ENCODE results near the gene GYPB.
"Not testable (repeated sequence)": the region's sequence is repeated elsewhere in the genome, so short reads cannot be mapped to it uniquely, and the experiment has no call there.

Gene GYPB

DNA sequence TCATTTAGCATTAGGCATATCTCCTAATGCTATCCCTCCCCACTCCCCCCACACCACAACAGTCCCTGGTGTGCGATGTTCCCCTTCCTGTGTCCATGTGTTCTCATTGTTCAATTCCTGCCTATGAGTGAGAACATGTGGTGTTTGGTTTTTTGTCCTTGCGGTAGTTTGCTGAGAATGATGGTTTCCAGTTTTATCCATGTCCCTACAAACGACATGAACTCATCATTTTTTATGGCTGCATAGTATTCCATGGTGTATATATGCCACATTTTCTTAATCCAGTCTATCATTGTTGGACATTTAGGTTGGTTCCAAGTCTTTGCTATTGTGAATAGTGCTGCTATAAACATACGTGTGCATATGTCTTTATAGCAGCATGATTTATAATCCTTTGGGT lies 7.5 kb upstream of the GYPB start:
- H3K4me3 ChIP-seq (ENCODE audit: low read length); H3K36me3 ChIP-seq (ENCODE audit: control insufficient read depth, insufficient read depth, low read length); H3K27ac ChIP-seq (ENCODE audit: low read depth, low read length); H3K4me1 ChIP-seq (ENCODE audit: control insufficient read depth, insufficient read depth, low read length); H3K27me3 ChIP-seq (ENCODE audit: control insufficient read depth, insufficient read depth, low read length); H3K9ac ChIP-seq (ENCODE audit: low read length): not testable (repeated sequence)

DNA sequence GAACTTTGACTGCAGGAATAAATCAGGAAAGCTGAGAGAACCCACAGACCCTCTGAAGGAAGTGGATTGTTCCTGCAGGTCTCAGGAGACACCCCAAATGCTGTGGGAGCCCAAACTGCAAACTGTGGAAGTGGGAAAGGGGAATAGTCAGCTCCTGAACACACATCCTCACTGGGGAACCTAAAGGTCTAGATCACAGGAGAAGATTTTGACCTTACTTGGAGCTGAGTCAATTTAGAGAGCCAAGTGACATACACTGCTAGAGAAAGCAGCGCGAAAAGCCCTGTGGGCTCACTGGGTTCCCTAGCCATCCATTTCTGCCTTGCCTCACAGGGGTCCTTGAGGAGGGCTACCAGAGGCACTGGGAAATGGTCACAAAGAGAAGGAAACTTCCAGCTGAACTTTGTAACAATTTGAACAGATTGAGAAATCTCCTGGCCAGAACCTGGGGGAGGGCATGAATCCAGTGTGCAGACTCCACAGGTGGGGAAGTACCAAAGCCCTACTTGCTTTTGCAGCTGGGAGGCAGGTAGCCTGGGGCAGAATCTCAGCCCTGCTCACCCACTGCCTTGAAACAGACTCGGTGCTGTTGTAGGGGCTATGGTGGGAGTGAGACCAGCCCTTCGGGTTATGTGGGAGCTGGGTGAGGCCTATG lies 5.3 kb upstream of the GYPB start:
- not testable (repeated sequence) for H3K27ac ChIP-seq (ENCODE audit: low read depth, low read length); H3K36me3 ChIP-seq (ENCODE audit: control insufficient read depth, insufficient read depth, low read length); H3K9ac ChIP-seq (ENCODE audit: low read length); H3K4me3 ChIP-seq (ENCODE audit: low read length); H3K27me3 ChIP-seq (ENCODE audit: control insufficient read depth, insufficient read depth, low read length); H3K4me1 ChIP-seq (ENCODE audit: control insufficient read depth, insufficient read depth, low read length)

DNA sequence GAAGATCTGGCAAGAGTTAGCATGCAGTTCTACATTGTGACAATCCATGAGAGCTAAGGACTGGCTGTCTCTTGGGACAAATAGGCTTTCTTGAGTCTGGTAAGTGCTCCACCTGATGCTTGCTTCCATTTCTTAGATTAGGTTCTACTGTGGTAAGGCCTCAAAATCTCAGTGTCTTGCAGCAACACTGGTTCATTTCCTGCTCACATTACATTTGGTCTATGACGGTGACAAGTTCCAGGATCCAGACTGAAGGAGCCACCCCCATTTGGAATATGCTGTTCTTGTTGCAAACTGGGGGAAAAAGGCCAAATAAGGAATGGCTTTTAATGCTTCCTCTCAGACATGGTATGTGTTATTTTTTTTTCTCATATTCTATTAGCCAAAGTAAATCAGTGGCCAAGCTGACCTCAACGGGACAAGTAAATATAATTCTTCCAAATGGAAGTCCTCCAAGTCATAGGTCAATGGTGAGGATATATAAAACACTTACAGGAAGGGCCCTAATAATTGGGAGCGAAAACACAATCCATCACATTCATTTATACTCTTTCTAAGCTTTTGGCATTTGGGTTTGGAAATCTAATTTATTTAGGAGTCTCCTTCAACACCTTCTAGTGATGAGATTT lies 3.7 kb upstream of the GYPB start:
- not testable (repeated sequence) for H3K4me1 ChIP-seq (ENCODE audit: control insufficient read depth, insufficient read depth, low read length); H3K4me3 ChIP-seq (ENCODE audit: low read length); H3K36me3 ChIP-seq (ENCODE audit: control insufficient read depth, insufficient read depth, low read length); H3K27ac ChIP-seq (ENCODE audit: low read depth, low read length); H3K27me3 ChIP-seq (ENCODE audit: control insufficient read depth, insufficient read depth, low read length); H3K9ac ChIP-seq (ENCODE audit: low read length)

DNA sequence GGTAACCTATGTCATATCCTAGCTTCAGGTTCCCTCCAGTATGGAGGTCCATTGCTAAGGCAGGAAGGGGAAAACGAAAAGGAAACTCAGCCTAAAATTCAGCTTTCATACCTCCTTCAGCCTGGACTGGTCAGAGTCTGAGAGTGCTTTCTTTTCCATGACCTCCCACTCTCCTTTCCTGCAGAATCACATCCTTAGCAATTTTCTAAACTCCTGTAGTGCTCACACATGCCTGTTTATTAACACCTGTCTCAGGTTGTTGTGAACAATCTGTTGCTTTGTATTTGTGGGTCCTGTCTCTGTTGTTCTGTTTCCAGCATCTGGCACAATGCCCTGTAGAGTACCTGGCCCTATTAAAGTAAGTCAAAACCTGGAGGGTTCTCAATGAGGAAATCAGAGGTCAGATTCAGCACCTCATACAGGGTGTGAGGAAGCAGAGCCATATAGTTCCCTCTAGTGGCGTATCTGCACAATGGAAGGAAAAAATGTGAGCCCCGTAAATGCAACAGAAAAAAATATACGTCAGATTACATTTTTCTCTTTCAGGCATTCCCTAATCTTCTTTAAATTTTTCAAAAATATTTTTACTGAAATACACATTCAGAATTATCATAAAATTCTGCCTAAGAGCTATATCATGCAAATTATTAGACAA lies 2.3 kb upstream of the GYPB start:
- not testable (repeated sequence) for H3K4me1 ChIP-seq (ENCODE audit: control insufficient read depth, insufficient read depth, low read length); H3K27ac ChIP-seq (ENCODE audit: low read depth, low read length); H3K36me3 ChIP-seq (ENCODE audit: control insufficient read depth, insufficient read depth, low read length); H3K27me3 ChIP-seq (ENCODE audit: control insufficient read depth, insufficient read depth, low read length); H3K4me3 ChIP-seq (ENCODE audit: low read length); H3K9ac ChIP-seq (ENCODE audit: low read length)

DNA sequence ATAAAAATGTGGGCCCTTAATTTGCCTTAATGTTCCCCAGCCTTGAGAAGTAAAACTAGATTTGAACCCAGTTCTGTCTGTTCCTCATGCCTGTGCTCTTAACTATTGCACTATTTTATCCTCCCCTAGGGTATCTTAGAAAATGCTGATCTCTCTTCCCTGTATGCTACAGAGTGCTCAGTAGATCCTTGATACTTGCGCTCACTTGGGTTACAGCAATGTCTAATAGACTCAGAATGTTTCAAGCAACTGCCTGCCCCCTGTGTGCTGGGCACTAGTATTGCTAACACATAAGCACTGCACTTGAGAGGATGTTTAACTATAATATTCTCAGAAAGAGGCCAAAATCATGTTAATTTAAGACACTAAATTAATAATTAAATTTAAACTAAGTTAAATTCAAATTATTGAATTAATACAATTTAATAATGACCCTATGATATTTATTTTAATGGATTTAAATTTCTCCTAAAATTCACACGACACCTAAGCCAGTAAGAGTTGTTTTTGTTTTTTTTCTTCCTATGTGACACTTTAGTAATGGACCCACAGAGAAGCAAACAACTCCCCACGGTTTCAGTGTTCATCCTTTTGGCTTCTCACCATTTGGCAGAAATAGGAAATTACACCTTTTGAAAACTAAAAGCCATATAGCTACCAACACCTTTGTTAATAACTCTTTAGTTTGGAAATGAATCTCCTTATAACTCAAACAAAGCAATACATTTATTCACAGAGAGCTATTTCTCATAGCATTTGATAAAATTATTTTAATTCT lies 768 bp downstream of the GYPB start:
- not testable (repeated sequence) for H3K4me3 ChIP-seq (ENCODE audit: low read length); H3K27ac ChIP-seq (ENCODE audit: low read depth, low read length); H3K36me3 ChIP-seq (ENCODE audit: control insufficient read depth, insufficient read depth, low read length); H3K27me3 ChIP-seq (ENCODE audit: control insufficient read depth, insufficient read depth, low read length); H3K4me1 ChIP-seq (ENCODE audit: control insufficient read depth, insufficient read depth, low read length); H3K9ac ChIP-seq (ENCODE audit: low read length)

DNA sequence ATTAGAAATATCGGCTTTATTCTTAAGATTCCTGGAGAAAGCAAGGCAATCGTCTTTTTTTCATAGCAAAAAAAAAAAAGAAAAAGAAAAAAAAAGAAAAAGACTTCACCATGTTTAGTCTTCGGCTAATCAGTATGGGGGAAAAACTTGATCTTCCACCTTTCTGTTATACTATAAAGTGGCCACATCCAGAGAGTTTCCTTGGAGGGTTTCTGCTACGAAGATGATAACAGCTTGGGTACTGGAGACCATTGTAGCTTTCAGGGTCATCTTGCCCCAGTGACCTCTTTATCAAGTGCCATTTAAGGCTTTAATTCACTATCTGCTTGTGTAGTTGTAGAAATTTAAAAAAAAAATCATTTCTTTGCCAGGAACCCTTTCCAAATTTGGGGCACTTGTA lies 1.9 kb downstream of the GYPB start:
- H3K9ac ChIP-seq (ENCODE audit: low read length); H3K27ac ChIP-seq (ENCODE audit: low read depth, low read length); H3K27me3 ChIP-seq (ENCODE audit: control insufficient read depth, insufficient read depth, low read length); H3K4me3 ChIP-seq (ENCODE audit: low read length); H3K4me1 ChIP-seq (ENCODE audit: control insufficient read depth, insufficient read depth, low read length); H3K36me3 ChIP-seq (ENCODE audit: control insufficient read depth, insufficient read depth, low read length): not testable (repeated sequence)

DNA sequence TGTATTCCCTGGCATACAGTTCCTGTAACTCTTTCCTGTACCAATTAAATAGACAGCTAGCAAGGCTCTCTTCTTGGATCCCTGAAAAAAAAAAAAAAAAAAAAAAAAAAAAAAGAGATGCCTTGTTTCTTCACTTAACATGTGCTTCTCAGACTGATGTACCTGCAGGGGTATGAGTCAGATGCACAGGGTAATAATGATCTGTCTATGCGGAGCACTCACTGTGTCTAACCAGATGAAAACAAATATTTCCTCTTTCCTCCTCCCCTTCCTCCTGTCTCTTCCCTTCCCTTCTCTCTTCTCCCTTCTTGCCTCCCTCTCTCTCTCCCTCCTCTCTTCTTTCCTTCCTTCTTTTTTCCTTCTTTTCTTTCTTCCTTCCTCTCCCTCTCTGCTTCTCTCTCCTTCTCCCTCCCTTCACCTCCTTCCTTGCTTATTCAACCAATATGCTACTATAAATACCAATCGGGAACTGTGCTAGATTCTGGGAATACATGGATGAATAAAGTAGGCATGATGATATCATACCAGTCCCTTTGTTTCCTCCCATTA lies 3.0 kb downstream of the GYPB start:
- not testable (repeated sequence) for H3K4me3 ChIP-seq (ENCODE audit: low read length); H3K9ac ChIP-seq (ENCODE audit: low read length); H3K27ac ChIP-seq (ENCODE audit: low read depth, low read length); H3K27me3 ChIP-seq (ENCODE audit: control insufficient read depth, insufficient read depth, low read length); H3K4me1 ChIP-seq (ENCODE audit: control insufficient read depth, insufficient read depth, low read length); H3K36me3 ChIP-seq (ENCODE audit: control insufficient read depth, insufficient read depth, low read length)

DNA sequence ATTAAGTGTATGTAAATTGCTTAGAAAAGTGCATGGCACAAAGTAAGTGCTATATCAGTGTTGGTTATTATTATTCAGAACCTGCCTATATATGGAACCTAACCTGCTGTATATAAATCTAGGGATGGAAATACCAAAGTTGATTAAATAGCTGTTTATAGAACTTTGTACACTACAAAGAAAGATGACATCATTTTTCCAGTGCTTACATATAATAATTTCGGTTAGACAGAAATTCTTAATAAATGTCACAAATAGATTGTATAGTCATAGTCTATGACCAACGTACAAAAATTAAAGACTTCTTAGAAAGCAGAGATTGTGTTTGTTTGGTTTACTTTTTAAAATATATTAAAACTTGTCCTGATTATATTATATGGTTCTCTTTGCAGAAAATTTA lies 4.4 kb downstream of the GYPB start:
- no peaks in the 10 kb centered on the region for H3K27me3 ChIP-seq (ENCODE audit: control insufficient read depth, insufficient read depth, low read length)
- no peak overlapping the region for H3K27ac ChIP-seq (ENCODE audit: low read depth, low read length)
- H3K9ac ChIP-seq (ENCODE audit: low read length), result no peak overlapping the region
- no peaks in the 10 kb centered on the region for H3K36me3 ChIP-seq (ENCODE audit: control insufficient read depth, insufficient read depth, low read length)
- H3K4me3 ChIP-seq (ENCODE audit: low read length), result no peak overlapping the region
- no peaks in the 10 kb centered on the region for H3K4me1 ChIP-seq (ENCODE audit: control insufficient read depth, insufficient read depth, low read length)

DNA sequence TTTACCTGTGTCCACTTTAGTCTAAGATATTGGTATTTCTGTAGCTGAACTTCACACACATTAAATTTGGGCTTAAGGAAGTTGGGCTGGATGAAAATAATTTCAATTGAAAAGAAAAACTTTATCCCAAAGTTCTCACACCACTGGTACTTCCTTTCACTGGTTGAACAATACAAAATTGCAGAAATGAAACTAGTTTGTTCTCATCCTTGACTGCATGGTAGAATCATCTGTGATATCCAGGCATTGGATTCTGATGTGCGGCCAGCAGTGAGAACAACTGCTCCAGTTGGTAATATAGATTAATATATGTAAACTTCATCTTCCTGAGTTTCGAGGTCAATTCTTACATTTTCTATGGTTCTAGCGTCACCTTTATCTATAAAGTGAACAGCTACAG lies 10.6 kb downstream of the GYPB start:
- H3K4me3 ChIP-seq (ENCODE audit: low read length); H3K27me3 ChIP-seq (ENCODE audit: control insufficient read depth, insufficient read depth, low read length); H3K27ac ChIP-seq (ENCODE audit: low read depth, low read length); H3K9ac ChIP-seq (ENCODE audit: low read length); H3K36me3 ChIP-seq (ENCODE audit: control insufficient read depth, insufficient read depth, low read length); H3K4me1 ChIP-seq (ENCODE audit: control insufficient read depth, insufficient read depth, low read length): not testable (repeated sequence)

DNA sequence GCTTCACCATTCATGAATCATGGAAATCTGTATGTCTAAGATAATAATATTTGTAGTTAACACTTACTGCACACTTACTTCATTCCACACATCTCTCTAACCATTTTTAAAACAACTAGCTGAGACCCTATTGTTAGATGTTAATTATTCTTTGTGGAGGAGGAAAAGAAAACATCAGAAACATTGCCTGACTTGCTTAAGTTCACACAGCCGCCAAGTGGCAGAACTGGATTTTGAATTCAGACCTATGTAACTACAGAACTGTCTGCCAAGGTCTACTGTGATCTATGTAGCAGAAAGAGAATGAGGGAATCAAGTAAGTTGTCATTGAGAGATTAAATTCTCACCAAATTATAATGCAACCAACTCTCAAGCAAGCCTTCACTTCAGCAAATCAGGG lies 11.2 kb downstream of the GYPB start:
- H3K36me3 ChIP-seq (ENCODE audit: control insufficient read depth, insufficient read depth, low read length), result not testable (repeated sequence)

DNA sequence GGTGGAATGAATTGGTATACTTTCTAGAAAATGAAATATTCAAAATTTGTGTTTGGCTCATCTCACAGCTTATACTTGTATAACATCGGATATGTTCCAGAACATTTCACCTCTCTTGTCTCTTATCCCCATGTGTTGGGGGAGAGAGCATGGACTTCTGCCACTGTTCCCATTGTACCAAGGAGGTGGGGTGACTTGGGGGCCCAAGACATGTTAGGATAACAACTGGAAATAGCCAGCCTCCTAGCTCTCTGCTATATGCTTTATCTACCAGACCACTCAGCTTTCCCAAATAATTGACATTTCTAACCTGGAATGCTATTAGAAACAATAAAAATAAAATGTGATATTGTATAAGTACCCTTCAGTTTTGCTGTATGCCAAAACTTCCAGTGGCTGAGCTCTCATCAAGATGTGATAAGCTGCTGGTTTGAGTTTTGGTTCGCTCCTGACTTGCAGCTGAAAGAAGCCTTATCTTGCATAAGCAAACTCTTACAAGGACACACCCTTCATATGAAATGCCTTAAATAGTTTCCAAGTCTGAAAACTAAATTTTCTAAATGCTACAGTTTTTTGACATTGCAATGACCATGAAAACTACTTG lies 12.9 kb downstream of the GYPB start:
- not testable (repeated sequence) for H3K9ac ChIP-seq (ENCODE audit: low read length); H3K4me1 ChIP-seq (ENCODE audit: control insufficient read depth, insufficient read depth, low read length); H3K27me3 ChIP-seq (ENCODE audit: control insufficient read depth, insufficient read depth, low read length); H3K4me3 ChIP-seq (ENCODE audit: low read length); H3K27ac ChIP-seq (ENCODE audit: low read depth, low read length); H3K36me3 ChIP-seq (ENCODE audit: control insufficient read depth, insufficient read depth, low read length)

More for the DNA sequence above, 11.2 kb downstream of the GYPB start:
- not testable (repeated sequence) for H3K4me1 ChIP-seq (ENCODE audit: control insufficient read depth, insufficient read depth, low read length); H3K9ac ChIP-seq (ENCODE audit: low read length); H3K27ac ChIP-seq (ENCODE audit: low read depth, low read length); H3K27me3 ChIP-seq (ENCODE audit: control insufficient read depth, insufficient read depth, low read length); H3K4me3 ChIP-seq (ENCODE audit: low read length)

DNA sequence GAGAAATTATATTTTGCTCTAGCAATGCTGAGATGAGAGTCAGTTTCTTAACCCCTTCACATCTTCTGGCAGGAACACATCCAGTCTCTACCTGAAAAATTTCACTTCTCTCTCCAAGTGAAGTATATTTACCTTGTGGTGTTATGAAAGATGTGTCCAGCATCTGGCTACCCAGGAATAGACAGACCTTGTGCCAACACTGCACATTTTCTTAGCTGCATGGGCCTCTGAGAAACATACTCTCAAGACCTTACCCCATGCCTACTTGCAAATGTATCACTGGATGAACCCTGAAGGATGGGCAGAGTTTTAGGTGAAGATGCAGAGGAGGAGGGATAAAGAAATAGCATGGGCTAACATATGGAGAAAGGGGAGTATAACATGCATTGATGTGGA lies 13.6 kb downstream of the GYPB start:
- not testable (repeated sequence) for H3K27ac ChIP-seq (ENCODE audit: low read depth, low read length); H3K4me3 ChIP-seq (ENCODE audit: low read length); H3K4me1 ChIP-seq (ENCODE audit: control insufficient read depth, insufficient read depth, low read length); H3K27me3 ChIP-seq (ENCODE audit: control insufficient read depth, insufficient read depth, low read length); H3K9ac ChIP-seq (ENCODE audit: low read length); H3K36me3 ChIP-seq (ENCODE audit: control insufficient read depth, insufficient read depth, low read length)

Measured in rectal smooth muscle tissue (tissue), 1 donor.